Stimulated activated CD4-positive, alpha-beta T cell treated with anti-CD3 and anti-CD28 coated beads, Interleukin-1b, Interleukin-23, amount 100 ng/mL, for 24 hours (primary cell): ENCODE data around the gene HBB.
"Not testable (repeated sequence)": the region's sequence is repeated elsewhere in the genome, so short reads cannot be mapped to it uniquely, and the experiment has no call there.

Source experiments
- DNase-seq, 4 experiments: peaks; one replicate each; pipeline ENCODE4 v3.0.0-alpha.2; 2020; ENCODE audit warnings: low read depth in 4 of 4, low spot score in 1 of 4

The HBB gene

DNA sequence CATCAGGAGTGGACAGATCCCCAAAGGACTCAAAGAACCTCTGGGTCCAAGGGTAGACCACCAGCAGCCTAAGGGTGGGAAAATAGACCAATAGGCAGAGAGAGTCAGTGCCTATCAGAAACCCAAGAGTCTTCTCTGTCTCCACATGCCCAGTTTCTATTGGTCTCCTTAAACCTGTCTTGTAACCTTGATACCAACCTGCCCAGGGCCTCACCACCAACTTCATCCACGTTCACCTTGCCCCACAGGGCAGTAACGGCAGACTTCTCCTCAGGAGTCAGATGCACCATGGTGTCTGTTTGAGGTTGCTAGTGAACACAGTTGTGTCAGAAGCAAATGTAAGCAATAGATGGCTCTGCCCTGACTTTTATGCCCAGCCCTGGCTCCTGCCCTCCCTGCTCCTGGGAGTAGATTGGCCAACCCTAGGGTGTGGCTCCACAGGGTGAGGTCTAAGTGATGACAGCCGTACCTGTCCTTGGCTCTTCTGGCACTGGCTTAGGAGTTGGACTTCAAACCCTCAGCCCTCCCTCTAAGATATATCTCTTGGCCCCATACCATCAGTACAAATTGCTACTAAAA is at the start of gene HBB:
TSS of gene HBB (minus strand) at position 340 of the 579 bp plus-strand sequence. CDS start at position 290, 50 bp downstream.
- DNase-seq: no peak

DNA sequence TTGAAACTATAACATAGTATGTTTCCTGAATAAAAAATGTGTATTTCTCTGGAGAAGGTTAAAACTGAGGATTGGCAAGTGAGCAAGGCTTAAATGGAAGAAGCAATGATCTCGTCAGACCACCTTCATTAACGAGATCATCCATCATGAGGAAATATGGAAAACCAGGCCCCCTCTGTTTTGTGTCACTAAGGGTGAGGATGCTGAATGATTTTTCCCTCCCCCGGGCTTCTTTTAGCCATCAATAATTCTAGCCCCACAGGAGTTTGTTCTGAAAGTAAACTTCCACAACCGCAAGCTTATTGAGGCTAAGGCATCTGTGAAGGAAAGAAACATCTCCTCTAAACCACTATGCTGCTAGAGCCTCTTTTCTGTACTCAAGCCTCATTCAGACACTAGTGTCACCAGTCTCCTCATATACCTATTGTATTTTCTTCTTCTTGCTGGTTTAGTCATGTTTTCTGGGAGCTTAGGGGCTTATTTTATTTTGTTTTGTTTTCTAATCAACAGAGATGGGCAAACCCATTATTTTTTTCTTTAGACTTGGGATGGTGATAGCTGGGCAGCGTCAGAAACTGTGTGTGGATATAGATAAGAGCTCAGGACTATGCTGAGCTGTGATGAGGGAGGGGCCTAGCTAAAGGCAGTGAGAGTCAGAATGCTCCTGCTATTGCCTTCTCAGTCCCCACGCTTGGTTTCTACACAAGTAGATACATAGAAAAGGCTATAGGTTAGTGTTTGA is 48.7 kb upstream of the HBB start:
- no peak for DNase-seq

DNA sequence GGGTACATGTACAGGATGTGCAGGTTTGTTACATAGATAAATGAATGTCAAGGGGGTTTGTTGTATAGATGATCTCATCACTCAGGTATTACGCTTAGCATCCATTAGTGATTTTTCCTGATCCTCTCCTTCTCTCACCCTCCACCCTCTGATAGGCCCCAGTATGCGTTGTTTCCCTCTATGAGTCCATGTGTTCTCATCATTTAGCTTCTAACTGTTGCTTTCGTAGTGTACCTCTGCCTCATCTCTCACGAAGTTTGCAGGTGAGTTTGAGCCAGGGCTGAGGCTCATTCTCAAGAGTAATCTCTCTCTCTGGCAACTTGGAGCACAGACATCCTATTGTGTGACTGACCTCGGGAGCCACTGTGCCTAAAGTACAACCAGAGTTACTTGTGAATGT is 47.5 kb upstream of the HBB start:
- DNase-seq: no peak

DNA sequence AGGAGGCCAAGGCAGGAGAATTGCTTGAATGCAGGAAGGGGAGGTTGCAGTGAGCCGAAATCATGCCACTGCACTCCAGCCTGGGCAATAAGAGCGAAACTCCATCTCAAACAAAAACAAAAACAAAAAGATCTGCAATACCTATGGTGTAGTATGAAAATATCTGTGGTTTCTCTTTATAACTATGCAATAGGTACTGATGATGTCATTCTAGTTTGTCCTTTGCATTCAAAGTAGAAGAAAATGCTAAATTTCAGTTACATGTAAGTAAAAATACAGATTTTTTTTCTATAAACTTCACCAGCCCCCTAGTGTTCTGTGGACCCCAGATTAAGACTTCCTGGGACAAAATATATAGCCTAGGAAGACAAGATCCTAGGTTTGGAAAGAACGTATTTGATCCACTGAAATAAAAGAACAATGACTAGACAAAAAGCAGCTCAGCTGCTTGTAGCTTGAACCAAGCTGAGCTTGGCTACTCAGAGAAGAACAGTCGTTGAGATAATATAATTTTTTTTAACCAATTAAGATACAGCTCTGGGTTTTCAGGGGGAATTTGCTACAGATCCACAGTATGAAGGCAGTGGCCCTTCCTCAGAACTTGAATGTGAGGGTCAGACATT is 45.6 kb upstream of the HBB start:
- no peak for DNase-seq

DNA sequence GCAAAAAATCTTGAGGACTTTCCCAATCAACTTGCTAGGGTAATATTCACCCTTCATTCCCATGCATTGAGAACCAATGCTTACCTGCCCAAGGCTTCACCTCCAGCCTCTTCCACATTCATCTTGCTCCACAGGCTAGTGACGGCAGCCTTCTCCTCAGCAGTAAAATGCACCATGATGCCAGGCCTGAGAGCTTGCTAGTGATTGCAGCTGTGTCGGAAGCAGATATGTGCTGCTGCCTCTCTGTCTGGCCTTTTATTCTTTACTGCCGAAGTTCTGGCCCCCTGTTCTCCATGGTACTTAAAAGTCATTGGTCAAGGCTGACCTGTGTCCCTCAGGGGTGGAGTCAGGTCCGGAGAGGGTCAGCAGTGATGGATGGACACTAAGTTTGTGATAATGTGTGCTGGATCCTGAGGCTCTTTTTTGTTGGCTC is 42.9 kb upstream of the HBB start, which contains the start of gene HBE1:
TSS of gene HBE1 (minus strand) at position 231 of the 433 bp plus-strand sequence. CDS start at position 176, 55 bp downstream.
- no peak for DNase-seq

DNA sequence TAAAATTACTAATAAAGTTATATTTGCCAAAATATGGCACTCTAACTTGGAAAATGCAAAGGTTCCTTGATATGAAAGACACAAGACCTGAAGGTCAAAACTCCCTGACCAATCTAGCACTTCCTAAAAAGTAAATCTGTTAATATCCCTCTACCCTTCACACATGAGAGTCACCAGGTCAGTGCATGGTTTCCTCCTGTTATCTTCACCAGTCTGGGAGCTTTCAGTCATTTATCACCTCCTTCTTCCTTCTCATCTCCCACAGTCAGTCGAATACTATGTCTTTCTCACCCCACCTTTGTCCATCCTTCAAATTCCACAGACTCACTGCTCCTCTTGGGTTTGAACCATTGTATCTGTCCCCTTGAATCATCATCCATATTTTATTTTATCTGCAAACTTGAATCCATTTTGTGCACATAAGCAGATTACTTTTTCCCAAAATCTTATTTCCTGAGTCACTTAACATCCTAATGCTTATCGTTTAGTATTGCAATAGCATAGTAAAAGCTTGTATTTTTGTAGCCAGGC is 40.2 kb upstream of the HBB start:
- DNase-seq: no peak

DNA sequence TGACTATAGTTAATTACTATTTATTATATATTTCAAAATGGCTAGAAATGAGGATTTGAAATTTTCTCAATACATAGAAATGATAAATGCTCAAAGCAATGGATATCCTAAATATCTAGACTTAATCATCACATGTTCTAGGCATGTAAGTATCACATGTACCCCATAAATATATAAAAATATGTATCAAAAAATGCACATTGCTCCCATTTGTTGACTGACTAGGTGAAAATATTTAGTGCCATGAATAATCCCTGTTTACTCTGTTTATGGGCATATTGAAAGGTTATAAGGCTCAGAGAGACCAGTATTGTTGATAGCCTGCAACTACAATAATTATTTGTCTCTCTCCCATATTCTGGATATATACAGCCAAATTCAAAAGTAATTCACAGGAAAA is 39.7 kb upstream of the HBB start:
- no peak for DNase-seq

DNA sequence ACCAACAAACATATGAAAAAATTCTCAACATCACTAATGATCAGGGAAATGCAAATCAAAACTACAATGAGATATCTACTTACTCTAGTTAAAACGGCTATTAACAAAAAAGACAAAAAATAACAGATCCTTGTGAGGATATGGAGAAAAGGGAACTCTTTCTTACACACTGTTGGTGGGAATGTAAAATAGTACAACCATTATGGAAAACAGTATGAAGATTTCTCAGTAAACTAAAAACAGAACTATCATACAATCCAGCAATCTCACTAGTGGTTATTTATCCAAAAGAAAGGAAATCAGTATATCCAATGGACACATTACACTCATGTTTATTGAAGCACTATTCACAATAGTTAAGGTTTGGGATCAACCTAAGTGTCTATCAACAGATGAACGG is 39.0 kb upstream of the HBB start:
- no peak for DNase-seq

DNA sequence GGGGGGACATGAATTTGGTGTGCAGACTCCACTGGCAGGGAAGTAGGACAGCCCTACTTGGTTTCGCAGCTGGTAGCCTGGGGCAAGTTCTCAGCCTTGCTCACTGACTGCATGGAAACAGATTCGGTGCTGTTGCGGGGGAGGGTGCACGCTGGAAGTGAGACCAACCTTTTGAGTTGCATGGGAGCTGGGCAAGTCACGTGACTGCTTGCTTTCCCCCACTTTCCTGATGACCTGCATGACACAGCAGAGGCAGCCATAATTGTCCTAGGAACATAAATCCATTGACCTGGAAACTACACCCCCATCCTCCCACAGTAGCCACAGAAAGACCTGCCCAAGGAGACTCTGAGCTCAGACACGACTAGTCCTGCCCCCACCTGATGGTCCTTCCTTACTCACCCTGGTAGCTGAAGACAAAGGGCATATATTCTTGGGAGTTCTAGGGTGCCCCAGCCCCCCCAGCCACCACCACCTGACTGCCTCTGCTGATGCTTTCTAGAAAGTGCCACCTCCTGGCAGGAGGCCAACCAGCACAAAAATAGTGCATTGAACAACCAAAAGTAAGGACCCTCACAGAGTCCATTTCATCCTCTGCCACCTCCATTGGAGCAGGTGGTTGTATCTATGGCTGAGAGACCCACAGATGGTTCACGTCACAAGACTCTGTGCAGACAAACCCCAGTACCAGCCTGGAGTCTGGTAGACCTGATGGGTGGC is 31.8 kb upstream of the HBB start:
- DNase-seq: no peak

DNA sequence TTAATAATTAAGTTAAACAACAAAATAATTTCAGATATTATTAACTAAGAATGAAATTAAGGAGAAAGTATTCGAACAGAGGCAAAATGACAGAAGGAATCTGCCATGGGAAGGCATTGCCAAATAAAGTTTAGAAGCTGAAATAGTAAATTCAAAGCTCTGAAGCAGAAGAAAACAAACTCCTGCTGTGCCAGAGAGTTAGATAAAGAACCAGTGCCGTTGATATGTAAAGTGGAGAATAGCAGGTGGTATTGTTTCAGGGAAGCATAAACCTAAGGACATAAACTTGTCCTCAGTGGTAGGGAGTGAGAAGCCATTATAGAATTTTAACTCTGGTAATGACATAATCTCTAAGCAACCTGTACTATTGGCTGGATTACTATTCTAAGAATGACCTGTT is 30.4 kb upstream of the HBB start:
- no peak for DNase-seq

DNA sequence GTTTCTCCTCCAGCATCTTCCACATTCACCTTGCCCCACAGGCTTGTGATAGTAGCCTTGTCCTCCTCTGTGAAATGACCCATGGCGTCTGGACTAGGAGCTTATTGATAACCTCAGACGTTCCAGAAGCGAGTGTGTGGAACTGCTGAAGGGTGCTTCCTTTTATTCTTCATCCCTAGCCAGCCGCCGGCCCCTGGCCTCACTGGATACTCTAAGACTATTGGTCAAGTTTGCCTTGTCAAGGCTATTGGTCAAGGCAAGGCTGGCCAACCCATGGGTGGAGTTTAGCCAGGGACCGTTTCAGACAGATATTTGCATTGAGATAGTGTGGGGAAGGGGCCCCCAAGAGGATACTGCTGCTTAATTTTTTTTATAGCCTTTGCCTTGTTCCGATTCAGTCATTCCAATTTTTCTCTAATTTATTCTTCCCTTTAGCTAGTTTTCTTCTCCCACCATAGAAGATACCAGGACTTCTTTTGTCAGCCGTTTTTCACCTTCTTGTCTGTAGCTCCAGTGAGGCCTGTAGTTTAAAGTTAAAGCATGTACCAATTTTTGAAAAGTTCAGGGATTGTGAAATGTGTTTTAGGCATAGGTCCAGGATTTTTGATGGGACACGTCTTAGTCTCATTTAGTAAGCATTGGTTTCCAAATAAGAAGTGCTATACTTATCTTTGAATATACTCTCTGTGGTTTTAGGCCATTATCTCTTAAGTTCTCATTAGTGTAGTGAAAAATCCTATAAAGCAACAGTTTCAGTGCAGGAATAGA is 28.0 kb upstream of the HBB start, which contains the start of gene HBG2:
TSS of gene HBG2 (minus strand) at position 136 of the 768 bp plus-strand sequence. CDS start at position 83, 53 bp downstream.
- DNase-seq: not testable (repeated sequence)

DNA sequence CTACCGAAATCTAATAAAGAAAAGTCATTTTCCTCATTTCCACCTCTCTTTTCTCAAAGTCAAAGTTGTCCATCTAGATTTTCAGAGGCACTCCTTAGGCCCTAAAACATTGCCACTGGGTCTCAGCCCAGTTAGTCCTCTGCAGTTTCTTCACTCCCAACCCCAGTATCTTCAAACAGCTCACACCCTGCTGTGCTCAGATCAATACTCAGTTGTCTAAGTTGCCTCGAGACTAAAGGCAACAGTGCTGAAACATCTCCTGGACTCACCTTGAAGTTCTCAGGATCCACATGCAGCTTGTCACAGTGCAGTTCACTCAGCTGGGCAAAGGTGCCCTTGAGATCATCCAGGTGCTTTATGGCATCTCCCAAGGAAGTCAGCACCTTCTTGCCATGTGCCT is 27.2 kb upstream of the HBB start:
- DNase-seq: not testable (repeated sequence)

DNA sequence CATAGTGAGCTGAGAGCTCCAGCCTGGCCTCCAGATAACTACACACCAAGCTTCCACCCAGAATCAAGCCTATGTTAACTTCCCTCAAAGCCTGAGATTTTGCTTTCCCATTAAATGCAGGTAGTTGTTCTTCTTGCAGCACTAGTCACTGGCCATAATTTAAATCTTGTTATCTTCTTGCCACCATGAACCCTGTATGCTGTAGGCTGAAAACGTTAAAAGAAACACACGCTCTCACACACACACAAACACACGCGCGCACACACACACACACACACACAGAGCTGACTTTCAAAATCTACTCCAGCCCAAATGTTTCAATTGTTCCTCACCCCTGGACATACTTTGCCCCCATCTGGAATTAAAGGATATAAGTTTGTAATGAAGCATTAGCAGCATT is 26.6 kb upstream of the HBB start:
- DNase-seq: not testable (repeated sequence)

DNA sequence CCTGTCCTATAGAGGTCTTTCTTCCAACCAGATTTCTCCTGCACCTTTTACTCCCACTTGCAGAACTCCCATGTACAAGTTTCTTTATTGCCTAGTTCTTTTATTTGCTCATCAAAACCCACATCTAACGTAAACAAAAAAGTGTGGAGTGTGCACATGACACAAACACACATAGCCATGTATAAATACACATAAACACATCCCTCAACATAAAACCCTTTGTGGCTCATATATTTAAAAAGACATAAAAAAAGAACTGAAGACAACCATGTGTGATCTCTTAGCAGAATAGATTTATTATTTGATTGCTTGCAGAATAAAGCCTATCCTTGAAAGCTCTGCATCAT is 26.0 kb upstream of the HBB start:
- no peak for DNase-seq

DNA sequence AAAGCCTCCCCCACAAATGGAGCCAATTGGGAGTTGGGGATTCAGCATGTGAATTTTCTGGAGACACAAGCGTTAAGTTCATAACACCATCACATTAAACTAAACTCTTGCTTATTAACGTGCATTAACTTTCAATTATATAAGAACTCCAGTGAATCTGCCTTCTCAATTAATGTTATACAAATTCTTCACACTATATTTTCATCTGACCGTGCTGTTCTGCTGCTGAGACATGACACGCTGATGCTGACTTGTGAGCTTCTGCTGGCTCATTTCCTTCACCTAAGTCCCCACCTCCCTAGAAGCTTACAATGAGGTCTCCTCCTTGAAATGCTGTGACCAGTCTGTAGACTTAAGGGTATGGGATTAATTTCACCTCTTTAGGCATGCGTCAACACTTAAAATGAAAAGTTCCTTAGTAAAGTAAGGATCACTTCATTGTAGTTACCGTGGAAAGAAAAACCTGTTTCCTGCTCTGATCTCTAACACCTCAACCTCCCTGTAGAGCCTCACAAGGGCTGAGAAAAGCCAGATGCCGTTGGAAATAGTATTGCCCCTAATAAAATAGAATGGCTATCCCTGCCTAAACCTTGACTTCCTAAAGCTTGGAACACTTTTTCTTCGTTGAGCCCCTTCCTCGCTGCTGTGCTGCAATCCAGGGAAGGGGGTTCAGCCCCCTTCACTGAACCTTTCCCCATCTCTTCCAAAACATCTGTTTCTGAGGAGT is 25.5 kb upstream of the HBB start:
- no peak for DNase-seq

DNA sequence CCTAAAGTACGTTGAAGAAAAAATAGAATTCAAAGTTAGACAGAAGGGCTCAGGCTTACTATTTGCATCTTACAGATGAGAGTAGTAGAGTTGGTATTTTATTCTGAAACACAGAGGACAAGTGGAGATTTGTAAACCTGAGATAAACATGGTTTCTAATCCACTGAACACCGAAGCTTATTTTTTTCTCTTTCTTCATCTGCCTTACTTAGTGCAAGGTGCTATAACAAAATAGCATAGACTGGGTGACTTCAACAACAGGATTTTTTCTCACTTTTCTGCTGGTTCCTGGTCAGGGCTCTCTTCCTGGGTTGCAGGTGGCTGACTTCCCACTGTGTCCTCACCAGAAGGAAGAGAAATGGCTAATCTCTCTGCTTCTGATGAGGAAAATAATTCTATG is 24.9 kb upstream of the HBB start:
- no peak for DNase-seq

DNA sequence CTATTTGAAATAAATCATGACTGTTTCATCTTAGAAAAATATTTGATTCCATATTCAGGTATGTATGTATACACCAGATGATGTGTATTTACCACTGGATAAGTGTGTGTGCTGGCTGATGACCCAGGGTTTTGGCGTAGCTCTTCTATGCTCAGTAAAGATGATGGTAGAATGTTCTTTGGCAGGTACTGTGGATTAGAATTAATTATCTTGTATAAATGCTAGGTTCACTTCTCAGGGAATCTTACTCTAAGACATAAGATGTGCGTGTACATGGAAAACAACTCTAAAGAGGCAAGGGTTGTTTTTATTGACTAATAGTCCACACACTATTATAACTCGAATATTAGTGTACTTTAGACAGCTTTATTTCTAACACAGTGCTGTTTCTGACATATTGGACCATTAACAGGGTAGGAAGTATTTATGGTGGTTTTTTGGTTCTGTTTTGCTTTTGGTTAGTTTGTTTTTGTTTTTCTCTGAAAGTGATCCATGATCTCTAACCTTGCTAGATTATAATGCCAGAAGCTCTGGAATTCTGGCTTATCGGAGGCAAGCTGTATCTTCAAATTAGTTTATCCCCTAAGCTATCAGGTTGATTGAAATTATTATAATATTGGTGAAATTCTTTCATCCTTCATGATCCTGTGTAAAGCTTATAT is 23.8 kb upstream of the HBB start:
- DNase-seq: no peak

DNA sequence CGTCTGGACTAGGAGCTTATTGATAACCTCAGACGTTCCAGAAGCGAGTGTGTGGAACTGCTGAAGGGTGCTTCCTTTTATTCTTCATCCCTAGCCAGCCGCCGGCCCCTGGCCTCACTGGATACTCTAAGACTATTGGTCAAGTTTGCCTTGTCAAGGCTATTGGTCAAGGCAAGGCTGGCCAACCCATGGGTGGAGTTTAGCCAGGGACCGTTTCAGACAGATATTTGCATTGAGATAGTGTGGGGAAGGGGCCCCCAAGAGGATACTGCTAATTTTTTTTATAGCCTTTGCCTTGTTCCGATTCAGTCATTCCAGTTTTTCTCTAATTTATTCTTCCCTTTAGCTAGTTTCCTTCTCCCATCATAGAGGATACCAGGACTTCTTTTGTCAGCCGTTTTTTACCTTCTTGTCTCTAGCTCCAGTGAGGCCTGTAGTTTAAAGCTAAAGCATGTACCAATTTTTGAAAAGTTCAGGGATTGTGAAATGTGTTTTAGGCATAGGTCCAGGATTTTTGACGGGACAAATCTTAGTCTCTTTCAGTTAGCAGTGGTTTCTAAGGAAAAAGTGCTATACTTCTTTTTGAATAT is 23.0 kb upstream of the HBB start, which contains the start of gene HBG1:
TSS of gene HBG1 (minus strand) at position 51 of the 590 bp plus-strand sequence. CDS start 53 bp downstream, outside the sequence.
- DNase-seq: not testable (repeated sequence)

DNA sequence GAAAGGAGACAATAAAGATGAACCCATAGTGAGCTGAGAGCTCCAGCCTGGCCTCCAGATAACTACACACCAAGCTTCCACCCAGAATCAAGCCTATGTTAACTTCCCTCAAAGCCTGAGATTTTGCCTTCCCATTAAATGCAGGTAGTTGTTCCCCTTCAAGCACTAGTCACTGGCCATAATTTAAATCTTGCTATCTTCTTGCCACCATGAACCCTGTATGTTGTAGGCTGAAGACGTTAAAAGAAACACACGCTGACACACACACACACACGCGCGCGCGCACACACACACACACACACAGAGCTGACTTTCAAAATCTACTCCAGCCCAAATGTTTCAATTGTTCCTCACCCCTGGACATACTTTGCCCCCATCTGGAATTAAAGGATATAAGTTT is 21.6 kb upstream of the HBB start:
- not testable (repeated sequence) for DNase-seq
